NCI-H748 treated with DMSO at 0.1 percent for 48 hours (cell line): ENCODE results near the gene LHFPL2.
"Not testable (repeated sequence)": the region's sequence is repeated elsewhere in the genome, so short reads cannot be mapped to it uniquely, and the experiment has no call there.

ENCODE experiments used
- DNase-seq: peaks from one replicate; lab custom pipeline; 2025; lab: John Stamatoyannopoulos, UW

Gene LHFPL2, protein sequence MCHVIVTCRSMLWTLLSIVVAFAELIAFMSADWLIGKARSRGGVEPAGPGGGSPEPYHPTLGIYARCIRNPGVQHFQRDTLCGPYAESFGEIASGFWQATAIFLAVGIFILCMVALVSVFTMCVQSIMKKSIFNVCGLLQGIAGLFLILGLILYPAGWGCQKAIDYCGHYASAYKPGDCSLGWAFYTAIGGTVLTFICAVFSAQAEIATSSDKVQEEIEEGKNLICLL

DNA sequence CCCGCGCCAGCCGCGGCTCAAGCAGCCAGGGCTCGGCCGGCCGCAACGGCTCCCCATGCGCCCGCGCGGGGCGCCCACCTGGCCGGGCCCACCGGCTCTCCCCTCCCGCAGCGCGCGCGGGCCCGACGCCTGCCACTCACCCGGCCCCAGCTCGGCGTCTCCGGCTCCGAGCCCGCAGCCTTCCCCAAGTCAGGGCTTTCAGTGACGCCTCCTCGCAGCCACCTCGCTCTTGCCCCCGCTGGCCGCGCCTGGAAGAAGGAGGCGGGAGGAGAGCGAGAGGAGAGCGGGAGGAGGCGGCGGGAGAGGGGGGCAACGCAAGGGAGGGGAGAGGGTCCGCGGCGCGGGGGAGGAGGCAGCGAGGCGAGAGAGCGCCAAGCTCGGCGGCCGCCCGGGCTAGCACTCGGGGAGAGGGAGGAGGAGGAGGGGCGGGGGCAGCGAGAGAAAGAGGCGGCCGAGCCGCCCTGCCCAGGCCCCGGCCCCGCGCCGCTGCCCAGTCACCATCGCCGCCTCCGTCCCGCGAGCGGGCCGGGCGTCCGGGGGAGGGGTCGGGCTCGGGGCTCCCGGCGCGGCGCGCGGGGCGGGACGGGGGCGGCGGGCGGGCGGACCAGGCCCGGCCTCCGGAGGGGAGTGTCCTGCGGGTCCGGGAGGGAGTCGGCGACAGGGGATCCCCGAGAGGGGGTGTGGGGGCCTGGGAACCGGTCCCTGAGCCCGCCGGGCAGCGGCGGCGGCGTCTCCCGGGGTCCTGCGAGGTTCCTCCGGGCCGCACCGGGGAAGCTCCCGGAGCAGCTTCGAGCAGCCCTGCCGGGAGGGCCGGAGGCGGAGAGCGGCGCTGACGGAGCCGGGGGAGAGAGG, at the start of gene LHFPL2:
Gene LHFPL2, minus strand, starts transcription at position 414 of the 852 bp plus-strand sequence. CDS start 138,559 bp downstream, outside the sequence.
- DNase-seq: no peak

DNA sequence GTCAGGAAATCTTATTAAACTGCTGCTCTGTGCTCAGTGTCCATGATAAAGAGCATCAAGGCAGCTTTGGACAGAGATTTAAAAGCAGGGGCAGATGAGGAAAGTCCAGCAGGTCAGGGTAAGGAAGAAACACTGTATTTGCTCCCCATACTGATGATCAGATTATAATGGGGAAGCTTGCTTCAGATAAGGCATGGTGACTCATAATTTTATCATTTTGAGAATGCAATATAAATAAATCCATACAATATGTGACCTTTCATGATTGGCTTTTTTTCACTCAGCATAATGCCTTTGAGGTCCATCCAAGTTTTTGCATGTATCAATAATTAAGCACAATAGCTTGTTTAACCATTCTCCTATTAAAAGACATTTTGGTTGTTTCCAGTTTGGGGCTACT, 48.1 kb upstream of the LHFPL2 start:
- DNase-seq: no peak

DNA sequence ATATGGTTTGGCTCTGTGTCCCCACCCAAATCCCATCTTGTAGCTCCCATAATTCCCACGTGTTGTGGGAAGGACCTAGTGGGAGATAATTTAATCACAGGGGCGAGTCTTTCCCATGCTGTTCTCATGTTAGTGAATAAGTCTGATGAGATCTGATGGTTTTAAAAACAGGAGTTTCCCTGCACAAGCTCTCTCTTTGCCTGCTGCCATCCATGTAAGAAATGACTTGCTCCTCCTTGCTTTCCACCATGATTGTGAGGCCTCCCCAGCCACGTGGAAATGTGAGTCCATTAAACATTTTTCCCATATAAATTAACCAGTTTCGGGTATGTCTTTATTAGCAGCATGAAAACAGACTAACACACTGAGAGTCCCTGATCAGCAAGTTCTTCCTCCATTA, 47.5 kb upstream of the LHFPL2 start:
- not testable (repeated sequence) for DNase-seq

DNA sequence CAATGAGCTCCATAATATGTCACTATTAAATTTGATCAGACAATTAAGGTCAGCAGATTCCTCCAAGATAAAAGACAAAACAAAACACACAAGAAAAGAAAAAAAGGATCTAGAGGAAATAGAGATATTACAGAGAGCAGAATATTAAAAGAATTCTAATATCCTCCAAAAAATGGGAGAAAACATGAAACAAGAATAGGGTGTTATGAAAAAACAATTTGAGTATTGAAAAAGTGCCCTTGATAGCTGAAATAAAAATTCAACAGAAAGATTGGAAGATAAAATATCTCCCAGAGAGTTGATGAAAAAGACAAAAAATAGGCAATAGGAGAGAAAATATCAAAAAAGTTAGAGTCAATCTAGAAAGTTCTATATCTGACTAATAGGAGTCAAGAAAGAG, 44.8 kb upstream of the LHFPL2 start:
- no peak for DNase-seq

DNA sequence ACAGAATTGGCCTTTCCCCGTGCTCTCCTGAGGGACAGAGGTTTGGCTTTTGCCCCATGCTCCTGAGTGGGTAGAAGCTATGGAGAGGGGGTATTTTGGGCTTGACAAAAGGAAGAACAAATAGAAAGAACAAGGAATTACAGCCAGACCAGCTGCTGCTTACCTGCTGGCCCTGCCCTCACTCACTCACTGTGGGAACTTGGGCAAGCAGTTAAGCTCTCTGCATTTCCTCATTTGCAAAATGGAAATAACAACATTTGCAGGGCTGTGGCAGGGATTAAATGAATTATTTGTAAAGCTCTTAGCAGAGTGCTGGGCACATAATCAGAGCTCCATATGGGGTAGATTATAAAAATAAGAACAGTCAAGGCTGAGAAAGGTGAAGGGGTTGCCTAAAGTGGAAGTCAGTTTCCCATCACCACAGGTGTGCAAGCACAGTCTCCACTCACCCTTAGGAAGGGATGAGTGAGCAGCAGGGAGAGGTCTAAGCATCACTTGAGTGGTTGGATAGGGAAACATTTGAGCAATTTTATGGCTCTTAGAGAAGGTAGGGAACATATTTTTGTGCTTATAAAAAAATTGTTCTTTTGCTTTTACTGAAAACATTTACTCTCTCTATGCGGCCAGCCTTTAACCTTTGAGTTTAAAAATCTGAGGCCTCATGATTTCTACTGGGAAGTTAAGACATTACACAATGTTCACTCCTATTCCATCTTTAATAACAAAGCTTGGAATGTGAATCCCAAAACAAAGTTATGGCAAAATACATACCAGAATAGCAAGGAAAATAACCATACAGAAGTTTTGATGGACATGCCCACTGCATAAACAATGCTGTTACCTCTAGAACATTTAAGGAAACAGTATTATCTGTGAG, 42.8 kb upstream of the LHFPL2 start:
- no peak for DNase-seq

DNA sequence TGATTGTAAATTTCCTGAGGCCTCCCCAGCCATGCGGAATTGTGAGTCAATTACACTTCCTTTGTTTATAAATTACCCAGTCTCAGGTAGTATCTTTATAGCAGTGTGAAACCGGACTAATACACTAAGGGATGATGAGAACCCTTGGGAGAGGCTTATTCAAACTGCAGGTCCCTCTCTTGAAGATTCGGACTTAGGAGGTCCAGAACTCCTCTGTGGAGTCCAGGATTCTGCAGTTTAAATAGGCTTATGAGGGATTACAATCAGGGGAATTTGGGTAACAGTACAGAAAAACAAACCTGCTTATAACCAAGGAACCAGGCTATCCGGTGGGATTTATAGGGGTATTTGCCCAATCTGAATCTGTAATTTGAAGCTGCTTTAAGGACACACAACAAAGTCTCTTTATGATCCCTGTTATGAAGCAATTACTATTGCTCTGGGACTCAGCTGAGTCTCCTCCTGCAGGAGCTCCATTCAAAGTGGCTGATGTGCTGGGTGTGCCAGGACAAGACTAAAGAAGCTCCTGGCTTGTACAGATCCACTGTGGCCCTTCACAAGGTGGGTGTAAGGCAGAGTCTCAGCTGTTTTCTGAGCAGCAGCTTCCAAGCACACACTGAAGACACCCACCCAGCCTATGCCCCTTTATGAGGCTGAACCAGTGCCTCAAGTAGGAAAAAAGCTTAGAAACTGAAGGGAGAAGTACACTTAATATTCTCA, 41.8 kb upstream of the LHFPL2 start:
- DNase-seq: no peak

DNA sequence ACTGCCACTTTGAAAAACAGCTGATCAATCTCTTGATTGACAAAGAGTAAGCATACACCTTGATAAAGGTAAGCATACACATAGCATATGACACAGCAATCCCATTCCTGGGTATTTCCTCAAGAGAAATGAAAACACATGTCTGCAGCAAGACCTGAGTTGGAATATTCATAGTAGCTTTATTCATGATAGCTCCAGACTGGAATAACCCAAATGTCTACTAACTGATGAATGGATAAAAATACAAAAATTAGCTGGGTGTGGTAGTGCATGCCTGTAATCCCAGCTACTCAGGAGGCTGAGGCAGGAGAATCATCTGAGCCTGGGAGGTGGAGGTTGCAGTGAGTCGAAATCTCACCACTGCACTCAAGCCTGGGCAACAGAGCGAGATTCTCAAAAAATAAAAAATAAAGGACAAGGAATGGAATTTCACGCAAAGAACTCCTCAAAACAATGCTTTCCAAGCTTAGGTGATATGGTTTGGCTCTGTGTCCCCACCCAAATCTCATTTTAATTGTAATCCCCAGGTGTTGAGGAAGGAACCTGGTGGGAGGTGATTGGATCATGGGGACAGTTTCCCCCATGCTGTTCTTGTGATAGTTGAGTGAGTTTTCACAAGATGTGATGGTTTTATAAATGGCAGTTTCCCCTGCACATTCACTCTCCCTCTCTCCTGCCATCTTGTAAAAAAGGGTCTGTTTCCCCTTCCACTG, 41.1 kb upstream of the LHFPL2 start:
- DNase-seq: no peak

DNA sequence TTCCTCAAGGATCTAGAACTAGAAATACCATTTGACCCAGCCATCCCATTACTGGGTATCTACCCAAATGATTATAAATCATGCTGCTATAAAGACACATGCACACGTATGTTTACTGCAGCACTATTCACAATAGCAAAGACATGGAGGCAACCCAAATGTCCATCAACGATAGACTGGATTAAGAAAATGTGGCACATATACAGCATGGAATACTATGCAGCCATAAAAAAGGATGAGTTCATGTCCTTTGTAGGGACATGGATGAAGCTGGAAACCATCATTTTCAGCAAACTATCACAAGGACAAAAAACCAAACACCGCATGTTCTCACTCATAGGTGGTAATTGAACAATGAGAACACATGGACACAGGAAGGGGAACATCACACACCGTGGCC, 38.9 kb upstream of the LHFPL2 start:
- not testable (repeated sequence) for DNase-seq

DNA sequence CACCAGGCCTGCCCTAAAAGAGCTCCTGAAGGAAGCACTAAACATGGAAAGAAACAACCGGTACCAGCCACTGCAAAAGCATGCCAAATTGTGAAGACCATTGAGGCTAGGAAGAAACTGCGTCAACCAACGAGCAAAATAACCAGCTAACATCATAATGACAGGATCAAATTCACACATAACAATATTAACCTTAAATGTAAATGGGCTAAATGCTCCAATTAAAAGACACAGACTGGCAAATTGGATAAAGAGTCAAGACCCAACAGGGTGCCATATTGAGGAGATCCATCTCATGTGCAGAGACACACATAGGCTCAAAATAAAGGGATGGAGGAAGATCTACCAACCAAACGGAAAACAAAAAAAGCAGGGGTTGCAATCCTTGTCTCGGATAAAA, 35.3 kb upstream of the LHFPL2 start:
- DNase-seq: not testable (repeated sequence)

DNA sequence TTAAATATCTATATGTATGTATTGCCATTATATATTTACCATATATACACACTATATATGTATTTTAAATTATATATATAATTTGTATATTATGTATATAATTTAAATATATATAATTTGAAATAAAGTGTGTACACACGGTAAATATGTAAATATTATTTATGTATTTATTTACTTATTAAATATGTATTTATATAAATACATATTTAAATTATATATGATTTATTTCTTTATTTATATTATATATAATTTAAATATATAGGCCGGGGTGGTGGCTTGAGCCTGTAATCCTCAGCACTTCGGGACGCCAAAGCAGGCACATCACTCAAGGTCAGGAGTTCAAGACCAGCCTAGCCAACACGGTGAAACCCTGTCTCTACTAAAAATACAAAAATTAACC, 31.3 kb upstream of the LHFPL2 start:
- DNase-seq: no peak

DNA sequence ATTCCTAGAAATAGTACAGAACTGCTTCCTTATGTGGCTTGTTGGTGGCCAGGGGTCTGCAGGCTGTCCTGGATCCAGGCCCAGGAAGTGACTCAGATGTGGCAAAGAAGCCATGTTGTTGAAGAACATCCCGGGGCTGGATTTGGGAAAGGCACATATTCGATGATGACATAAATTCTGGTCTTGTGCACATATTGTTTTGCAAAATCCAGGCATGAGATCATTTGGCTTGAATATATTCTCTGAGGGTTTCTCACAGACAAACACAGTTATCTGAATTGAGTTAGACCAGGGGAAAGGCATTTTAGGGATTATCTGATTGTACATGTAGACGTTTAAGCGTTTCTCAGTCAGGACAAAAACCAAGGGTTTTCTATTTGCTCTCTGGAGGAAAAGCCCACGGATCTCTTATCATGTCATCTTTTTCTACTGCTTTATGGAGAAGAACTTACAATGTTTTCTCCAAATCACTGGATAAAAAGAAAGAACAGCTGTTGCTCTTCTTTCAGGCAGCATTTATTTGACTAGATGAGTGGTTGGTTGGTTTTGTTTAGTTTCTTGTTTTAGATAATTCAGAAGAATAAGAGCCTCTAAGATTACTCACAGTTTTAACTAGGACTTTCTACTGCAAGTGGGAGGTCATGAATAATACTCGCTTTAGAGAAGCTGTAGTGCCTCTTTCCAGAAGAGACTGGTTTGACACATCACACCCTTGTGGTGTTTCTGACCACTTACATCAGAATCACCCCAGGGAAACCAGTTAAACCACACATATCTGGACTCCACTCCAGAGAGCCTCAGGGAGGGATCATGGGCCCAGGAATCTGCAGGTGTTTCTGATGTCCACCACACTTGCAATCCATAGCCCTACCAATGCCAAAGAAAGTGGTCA, 29.5 kb upstream of the LHFPL2 start:
- no peak for DNase-seq

DNA sequence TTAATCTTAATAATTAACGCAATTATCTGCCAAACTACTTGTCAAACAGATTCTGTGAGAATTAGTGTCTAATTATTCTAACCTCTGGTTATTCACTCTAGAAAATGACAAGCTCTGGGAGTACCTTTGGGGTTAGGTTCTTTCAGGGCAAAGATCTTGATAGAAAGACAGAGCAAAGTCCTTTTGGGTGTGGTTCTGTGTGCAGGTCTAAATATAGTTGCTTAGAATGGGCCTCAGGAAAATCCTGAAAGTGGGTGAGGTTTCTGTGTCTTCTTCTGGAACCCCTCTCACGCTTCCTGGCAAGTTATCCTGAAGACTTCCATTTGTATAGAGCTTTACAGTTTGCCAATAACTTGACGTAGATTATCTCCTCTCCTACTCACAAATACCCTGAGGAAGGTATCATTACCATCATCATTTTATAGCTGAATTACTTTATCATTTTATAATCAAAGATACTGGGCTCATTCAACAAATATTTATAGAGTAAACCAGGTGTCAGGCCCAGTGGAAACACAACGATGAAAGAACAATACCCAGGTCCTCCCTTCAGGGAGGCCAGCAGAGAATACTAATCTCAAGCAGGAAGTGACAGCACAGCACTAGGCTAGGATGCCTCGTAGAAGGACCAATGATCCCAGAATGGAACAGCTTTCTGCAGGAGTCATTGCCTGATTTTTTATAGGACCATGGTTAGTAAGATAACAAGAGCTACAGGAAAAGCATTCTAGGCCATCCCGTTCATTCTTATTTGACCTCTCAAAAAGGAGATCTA, 27.6 kb upstream of the LHFPL2 start:
- DNase-seq: no peak

DNA sequence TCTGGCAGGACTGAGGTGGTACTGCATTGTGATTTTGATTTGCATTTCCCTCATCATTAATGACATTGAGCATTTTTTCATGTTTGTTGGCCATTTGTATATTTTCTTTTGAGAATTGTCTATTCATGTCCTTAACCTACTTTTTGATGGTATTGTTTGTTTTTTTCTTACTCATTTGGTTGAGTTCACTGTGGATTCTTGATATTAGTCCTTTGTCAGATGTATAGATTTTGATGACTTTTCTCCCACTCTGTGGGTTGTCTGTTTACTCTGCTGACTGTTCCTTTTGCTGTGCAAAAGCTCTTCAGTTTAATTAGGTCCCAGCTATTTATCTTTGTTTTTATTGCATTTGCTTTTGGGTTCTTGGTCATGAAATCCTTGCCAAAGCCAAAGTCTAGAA, 25.3 kb upstream of the LHFPL2 start:
- DNase-seq: peak; percentile 6

DNA sequence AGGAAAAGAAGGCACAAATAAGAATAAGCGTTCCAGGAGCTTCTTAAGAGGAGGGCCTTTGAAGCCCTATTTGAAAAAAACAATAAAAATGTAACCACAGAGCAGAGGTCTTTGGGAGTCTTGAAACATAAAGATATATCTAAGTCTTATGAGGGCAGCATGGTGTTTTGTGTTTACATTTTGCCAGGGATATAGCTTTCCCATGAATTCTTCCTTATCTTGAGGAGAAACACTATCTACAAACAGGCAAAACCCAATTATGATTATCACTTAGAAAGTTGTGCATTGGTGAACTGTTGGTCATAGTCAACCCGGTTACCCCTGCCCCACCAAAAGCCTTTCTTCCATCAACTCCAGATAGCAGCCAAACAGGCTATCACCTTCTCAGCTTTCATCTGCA, 23.6 kb upstream of the LHFPL2 start:
- DNase-seq: no peak

DNA sequence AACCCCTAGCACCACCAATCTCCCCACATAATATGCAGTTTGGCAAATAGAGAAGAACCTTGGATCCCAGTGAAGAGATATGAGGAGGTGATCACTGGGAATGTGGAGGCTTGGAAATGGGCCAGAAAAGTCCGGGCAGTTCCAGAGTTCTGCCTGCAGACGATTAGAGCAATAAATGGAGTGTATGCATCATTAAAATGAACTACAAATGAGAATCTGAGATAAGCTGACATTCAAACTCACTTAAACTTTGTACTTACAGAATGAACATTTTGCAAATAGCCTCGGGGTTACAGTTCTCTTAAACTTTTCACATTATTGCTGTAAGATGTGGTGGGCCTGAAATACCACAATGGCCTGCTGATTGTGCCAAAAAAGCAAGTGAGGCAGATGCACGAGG, 23.0 kb upstream of the LHFPL2 start:
- DNase-seq: no peak

DNA sequence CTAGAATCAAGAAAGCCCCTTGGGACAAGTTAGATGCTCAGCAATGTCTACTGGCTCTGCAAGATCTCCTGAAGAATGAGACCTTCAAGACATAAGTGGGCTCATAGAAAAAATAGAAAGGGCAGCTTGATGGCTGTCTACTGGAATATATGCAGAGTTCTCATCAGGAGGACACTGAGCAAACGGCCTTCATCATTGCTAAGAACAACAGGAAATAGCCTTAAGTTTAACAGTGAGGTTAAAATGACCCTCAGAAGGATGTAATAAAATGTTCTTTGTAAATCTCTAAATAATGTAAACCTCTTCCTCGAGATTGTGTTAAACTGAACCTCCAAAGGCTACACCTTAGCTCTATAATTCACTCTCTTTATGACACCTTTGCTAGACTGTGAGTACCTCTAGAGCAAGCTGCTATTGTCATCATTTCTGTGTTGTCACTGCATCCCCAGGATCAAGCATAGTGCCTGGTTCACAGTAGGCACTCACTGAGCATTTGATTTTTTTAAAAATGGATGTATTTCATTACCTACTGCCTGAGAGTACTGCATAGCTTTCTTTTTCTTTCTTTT, 22.2 kb upstream of the LHFPL2 start:
- DNase-seq: no peak

DNA sequence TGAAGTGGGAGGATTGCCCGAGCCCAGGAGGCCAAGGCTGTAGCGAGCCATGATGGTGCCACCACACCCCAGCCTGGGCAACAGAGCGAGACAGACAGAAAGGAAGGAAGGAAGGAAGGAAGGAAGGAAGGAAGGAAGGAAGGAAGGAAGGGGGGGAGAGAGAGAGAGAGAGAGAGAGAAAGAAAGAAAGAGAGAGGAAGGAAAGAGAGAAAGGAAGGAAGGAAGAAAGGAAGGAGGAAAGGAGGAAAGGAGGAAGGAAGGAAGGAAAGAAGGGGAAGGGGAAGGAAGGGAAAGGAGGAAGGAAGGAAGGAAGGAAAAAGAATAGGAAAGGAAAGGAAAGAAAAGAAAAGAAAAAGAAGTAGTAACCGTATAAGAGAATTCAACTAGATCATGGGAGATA, 20.8 kb upstream of the LHFPL2 start:
- DNase-seq: no peak

DNA sequence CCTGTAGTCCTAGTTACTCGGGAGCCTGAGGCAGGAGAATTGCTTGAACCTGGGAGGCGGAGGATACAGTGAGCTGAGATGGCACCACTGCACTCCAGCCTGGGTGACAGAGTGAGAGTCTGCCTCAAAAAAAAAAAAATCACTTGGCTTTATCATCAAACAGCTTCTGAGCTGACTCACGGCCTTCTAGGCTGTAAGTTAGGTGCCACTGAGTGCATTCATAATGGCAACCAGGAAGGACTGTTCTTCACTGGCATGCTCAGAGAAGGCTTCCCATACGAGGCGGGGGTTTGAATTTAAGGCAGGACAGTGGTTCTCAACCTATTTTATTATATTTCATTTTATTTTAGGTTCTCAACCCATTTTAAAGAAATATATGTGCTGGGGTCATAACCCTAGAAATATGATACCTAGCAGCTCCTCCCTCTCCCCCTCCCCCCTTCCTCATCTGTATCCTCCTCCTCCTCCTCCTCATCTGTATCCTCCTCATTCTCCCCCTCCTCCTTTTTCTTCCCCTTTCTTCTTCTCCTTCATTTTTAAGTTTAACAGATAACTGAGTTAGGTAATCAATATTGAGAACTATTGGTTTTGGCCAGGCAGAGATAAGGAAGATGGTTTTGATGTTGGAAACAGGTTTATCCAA, 19.0 kb upstream of the LHFPL2 start:
- no peak for DNase-seq

DNA sequence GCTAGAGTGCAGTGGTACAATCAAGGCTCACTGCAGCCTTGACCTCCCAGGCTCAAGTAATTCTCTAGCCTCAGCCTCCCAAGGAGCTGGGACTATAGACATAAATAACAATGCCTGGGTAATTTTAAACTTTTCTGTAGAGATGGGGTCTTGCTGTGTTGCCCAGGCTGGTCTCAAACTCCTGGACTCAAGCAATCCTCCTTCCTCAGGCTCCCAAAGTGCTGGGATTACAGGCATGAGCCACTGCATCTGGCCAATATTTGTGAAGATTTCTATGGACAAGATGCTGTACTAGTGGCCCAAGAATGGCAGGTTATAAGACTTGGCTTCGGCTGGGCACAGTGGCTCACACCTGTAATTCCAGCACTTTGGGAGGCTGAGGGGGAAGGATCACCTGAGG, 18.4 kb upstream of the LHFPL2 start:
- not testable (repeated sequence) for DNase-seq
